Erythroblast (primary cell): ENCODE measurements around the gene RPS27L.

ENCODE experiments used
- GATA1 ChIP-seq: IDR thresholded peaks from 2 replicates; pipeline ENCODE4 v1.6.1; 2011; ENCODE audit warnings: low read depth, mild to moderate bottlenecking, control low read depth, low read length, moderate library complexity
- POLR2A ChIP-seq: IDR thresholded peaks from 2 replicates; pipeline ENCODE4 v1.6.1; 2011; ENCODE audit warnings: mild to moderate bottlenecking, low read length

DNA sequence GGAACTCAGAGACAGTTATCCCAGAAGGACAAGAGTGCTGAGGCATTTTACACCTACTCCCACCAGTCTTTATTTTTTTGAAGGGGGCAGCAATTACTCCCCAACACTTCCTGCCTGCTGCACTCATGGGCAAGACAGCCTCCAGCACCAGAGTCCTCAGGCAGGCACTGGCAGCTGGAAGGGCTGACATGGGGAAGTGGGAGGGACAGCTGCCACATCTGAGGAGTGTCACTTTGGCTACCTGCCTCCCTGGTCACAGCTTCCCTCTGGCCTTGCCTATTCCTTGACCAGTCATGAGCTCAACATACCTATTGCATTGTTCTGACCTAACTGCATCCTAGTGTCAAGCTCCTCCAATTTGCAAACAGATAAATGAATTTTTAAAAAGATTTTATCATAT is 45.8 kb downstream of the RPS27L start:
- TF ChIP-seq POLR2A: no peak
- no peak for TF ChIP-seq GATA1
